ENCODE measurements around the gene DUSP15.

The DUSP15 gene

GRCh38 chr20:31860390-31861134 is 9.8 kb downstream of the DUSP15 start:
- DNase-seq (ENCODE audit: low spot score) = no peak

GRCh38 chr20:31859998-31860380 is 10.3 kb downstream of the DUSP15 start:
- no peak for DNase-seq (ENCODE audit: low spot score)

- DNase-seq (ENCODE audit: low spot score) = no peak
Observed at GRCh38 chr20:31859266-31859997, 10.9 kb downstream of the DUSP15 start.

- DNase-seq (ENCODE audit: low spot score) = no peak
Observed at GRCh38 chr20:31858760-31859083, 11.6 kb downstream of the DUSP15 start.

- peak; percentile 68 for DNase-seq (ENCODE audit: low spot score)
Observed at GRCh38 chr20:31857861-31858759, 12.2 kb downstream of the DUSP15 start.

GRCh38 chr20:31856516-31856915 is 13.8 kb downstream of the DUSP15 start:
- no peak for DNase-seq (ENCODE audit: low spot score)

GRCh38 chr20:31853481-31853880 is 16.8 kb downstream of the DUSP15 start:
- no peak for DNase-seq (ENCODE audit: low spot score)

- DNase-seq (ENCODE audit: low spot score) = no peak
Observed at GRCh38 chr20:31851240-31851955, 18.9 kb downstream of the DUSP15 start.

GRCh38 chr20:31849306-31849930 is 20.9 kb downstream of the DUSP15 start:
- DNase-seq (ENCODE audit: low spot score) = no peak

- no peak for DNase-seq (ENCODE audit: low spot score)
Observed at GRCh38 chr20:31848088-31848999, 22.0 kb downstream of the DUSP15 start.

GRCh38 chr20:31846793-31847138 is 23.6 kb downstream of the DUSP15 start:
- no peak for DNase-seq (ENCODE audit: low spot score)

- DNase-seq (ENCODE audit: low spot score) = no peak
Observed at GRCh38 chr20:31845300-31845863, 24.9 kb downstream of the DUSP15 start, which contains the start of gene FOXS1. TSS of gene FOXS1 (minus strand) at chr20:31845604. CDS start at chr20:31845542, 62 bp downstream.

- DNase-seq (ENCODE audit: low spot score) = no peak
Observed at GRCh38 chr20:31844737-31845299, 25.5 kb downstream of the DUSP15 start.

- no peak for DNase-seq (ENCODE audit: low spot score)
Observed at GRCh38 chr20:31843881-31844280, 26.4 kb downstream of the DUSP15 start.

GRCh38 chr20:31843288-31843687 is 27.0 kb downstream of the DUSP15 start:
- no peak for DNase-seq (ENCODE audit: low spot score)

GRCh38 chr20:31842471-31843157 is 27.7 kb downstream of the DUSP15 start:
- DNase-seq (ENCODE audit: low spot score) = no peak

GRCh38 chr20:31841928-31842327 is 28.4 kb downstream of the DUSP15 start:
- no peak for DNase-seq (ENCODE audit: low spot score)

- no peak for DNase-seq (ENCODE audit: low spot score)
Observed at GRCh38 chr20:31840906-31841816, 29.2 kb downstream of the DUSP15 start.
